HG03095 (cell line): ENCODE measurements around the gene SCARB1.

Experiments used
- ATAC-seq: cut with Tn5 transposase; IDR thresholded peaks from one replicate; pipeline ENCODE4 v1.9.1; 2021; ENCODE audit warnings: moderate library complexity; ENCODE audit not compliant: unreplicated experiment

The SCARB1 gene

GRCh38 chr12:124750787-124751471 is 112.7 kb downstream of the SCARB1 start:
- no peak for ATAC-seq

GRCh38 chr12:124750149-124750656 is 113.5 kb downstream of the SCARB1 start:
- ATAC-seq: no peak

- ATAC-seq: no peak
Measured at GRCh38 chr12:124749725-124750124, 113.9 kb downstream of the SCARB1 start.

GRCh38 chr12:124747426-124748161 is 116.1 kb downstream of the SCARB1 start:
- ATAC-seq: no peak

GRCh38 chr12:124746649-124747425 is 116.8 kb downstream of the SCARB1 start:
- ATAC-seq: no peak

- no peak for ATAC-seq
Measured at GRCh38 chr12:124745891-124746570, 117.6 kb downstream of the SCARB1 start.

- no peak for ATAC-seq
Measured at GRCh38 chr12:124745465-124745890, 118.2 kb downstream of the SCARB1 start.

GRCh38 chr12:124744659-124745464 is 118.8 kb downstream of the SCARB1 start:
- no peak for ATAC-seq

- no peak for ATAC-seq
Measured at GRCh38 chr12:124744273-124744640, 119.4 kb downstream of the SCARB1 start.

GRCh38 chr12:124743479-124744272 is 120.0 kb downstream of the SCARB1 start:
- no peak for ATAC-seq

GRCh38 chr12:124742678-124743077 is 121.0 kb downstream of the SCARB1 start:
- ATAC-seq: no peak

GRCh38 chr12:124742111-124742510 is 121.6 kb downstream of the SCARB1 start:
- ATAC-seq: no peak

- ATAC-seq: no peak
Measured at GRCh38 chr12:124741211-124741610, 122.5 kb downstream of the SCARB1 start.

- no peak for ATAC-seq
Measured at GRCh38 chr12:124740691-124741137, 123.0 kb downstream of the SCARB1 start.

- ATAC-seq: no peak
Measured at GRCh38 chr12:124739953-124740561, 123.6 kb downstream of the SCARB1 start.

- no peak for ATAC-seq
Measured at GRCh38 chr12:124738636-124739467, 124.8 kb downstream of the SCARB1 start.

- no peak for ATAC-seq
Measured at GRCh38 chr12:124737772-124738635, 125.7 kb downstream of the SCARB1 start.
